Fibroblast of skin of back (primary cell): ENCODE results near the gene USP32.
"Not testable (repeated sequence)": the region's sequence is repeated elsewhere in the genome, so short reads cannot be mapped to it uniquely, and the experiment has no call there.

ENCODE experiments used
- DNase-seq: peaks from one replicate; pipeline ENCODE4 v3.0.0-alpha.2; 2013

USP32 gene

DNA sequence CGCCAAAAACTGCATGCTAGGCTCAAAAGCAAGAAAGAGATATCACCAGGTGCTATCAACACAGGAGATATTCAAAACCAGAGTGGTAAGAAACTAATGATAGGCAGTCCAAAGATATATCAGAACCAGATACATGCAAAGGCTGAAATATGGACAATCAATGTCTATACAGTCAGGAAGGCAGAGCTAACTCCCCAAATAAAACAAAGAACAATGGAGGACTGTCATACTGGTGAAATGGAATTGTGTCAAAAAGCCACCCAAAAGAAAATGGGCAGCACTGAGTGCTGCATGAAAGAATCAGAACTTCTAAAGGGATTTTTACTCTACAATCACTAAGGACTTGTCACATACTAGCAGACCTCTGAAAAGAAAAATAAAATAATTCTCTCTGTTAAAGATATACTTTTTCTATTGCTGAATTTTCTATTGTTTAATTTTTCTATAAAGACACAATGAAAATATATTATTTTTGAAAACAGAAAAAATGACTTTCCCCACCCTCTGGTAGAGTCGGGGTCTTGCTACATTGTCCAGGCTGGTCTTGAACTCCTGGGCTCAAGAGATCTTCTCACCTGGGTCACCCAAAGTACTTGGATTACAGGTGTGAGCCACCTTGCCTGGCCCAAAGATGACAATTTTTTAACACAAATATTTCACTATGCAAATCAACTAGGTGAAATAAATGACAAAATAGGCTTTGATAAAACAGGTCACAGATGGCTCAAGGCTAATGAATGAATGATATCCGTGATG lies 98.2 kb downstream of the USP32 start:
- no peak for DNase-seq

DNA sequence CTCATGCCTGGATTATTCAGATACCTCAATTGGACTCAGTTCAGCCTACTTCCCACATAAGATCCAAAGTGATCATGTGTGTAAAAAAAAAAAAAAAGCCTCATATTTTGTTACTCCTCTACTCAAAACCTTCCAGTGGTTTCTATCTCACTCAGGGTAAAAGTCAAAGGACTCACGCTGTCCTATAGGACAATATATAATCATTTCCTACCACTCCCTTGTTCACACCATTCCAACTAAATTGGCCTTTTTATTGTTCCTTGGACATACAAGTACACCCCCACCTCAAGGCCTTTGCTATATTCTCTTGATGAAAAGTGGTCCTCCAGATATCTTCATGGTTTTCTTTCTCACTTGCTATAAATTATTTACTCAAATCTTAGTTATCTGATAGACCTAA lies 99.2 kb downstream of the USP32 start:
- no peak for DNase-seq

DNA sequence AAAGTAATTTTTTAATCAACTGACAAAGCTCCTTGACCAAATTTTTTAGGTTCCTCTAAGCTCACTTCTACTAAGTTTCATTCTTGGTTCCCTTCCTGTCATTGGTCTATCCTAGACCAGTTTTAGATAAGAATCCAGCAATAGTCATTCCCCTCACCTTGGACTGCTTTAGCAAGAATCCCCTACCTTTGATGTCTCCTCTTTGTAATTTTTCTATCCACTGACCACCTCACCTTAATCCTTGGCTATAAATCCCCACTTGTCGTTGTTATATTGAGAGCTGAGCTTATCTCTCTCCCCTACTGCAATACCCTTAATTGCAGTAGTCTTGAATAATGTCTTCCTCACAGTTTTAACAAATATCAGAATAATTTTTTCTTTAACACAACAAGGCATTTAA lies 107.2 kb downstream of the USP32 start:
- DNase-seq = no peak

DNA sequence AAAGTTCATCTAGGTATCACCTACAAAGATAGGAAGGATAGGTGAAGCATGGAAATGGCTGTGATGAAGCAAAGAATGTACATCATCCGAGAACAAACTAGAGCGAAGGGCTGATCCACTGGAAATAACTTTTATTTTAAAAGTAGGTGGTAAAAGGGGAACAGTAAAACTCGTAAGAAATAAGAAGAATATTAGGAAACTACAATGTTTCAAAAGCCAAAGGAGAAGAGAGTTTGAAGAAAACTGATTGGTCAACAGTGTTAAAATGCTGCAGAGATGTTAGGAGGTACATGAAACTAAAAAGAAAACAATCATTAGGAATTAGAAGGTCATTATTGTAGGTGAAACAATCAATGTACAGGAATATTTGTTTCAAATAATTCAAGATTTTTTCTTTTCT lies 108.1 kb downstream of the USP32 start:
- DNase-seq = no peak

DNA sequence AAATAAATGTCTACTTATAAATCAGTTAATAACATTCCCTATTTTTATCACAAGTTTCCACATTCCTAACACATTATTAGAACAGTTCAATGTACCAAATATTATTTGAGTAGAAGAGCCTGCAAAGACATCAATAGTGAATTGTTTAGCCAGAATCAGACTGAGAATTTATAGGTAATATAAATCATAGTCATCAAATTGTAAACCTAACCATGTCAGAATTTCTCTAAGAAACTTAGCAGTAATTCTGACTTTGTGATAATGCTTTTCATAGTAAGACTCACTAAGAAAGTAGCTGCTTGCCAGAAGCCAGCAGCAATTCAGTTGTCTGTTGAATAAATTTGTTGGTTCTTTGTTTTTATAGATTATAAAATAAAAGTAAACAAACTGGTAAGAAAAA lies 111.3 kb downstream of the USP32 start:
- no peak for DNase-seq

DNA sequence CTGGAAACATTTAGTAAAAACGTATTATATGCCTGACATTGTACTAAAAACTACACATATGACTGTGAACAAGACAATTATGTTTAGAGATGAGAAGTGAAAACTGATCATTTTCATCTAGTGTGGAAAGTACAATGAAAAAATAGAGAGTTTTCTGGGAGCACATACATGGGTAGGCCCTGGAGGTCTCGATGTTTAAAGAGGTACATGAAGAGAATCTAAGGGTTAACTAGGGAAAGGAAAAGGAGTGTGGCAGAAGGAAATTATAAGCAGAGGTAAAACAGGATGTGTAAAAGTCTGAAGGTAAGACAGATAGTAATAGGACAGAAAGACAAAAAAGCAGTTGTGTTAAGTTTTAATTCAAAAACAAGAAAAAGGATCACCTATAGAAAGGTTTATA lies 113.7 kb downstream of the USP32 start:
- DNase-seq = no peak

DNA sequence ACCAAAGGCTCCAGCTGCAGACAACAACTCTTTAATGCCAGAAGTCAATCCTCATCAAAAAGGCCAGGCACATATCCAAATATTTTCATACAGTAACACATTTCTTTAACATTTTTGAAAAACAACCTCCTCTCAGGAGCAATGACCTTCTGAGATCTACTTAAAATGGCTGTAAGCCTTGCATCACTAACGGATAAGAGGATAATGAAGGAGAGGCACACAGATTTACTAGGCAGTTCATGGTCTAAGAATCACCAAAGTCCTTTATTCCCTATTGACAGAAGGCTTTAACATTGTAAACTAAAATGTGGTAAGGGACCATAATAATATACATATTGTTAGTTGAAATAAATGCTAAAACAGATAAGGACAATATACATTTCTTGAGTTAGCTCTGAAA lies 114.7 kb downstream of the USP32 start:
- DNase-seq = no peak

DNA sequence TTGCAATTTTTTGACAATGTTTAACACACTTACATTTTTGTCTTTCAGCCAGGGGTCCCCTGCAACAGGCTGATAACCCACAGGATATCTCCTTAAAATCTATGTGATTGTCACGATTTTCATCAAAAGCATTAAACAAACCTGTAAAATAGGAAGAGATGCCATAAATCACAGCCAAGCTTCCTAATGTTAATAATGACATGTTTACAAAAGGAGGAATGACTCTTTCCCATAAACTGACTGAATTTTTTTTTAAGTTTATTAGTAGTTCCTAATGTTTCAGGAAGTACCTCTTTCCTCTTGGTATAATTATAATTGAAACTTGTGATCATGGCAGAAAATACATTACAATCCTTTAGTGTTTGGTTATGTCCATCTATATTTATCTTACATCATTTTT lies 122.5 kb downstream of the USP32 start:
- no peak for DNase-seq

DNA sequence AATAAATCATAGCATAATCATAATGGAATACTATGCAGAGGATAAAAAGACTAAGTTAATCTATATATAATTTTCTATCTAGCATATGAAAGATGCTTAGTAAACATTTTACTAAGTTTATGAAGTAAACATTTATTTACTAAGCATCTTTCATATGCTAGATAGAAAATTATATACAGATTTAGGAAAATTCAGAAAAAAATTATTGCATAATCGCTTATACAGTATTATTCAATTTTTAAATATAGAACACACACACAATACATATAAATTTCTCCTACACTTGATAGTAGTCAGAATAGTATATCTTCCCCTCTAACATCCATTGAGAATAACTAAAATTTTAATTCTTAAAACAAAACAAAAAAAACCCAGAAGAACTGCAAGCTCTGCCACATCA lies 131.4 kb downstream of the USP32 start:
- no peak for DNase-seq

DNA sequence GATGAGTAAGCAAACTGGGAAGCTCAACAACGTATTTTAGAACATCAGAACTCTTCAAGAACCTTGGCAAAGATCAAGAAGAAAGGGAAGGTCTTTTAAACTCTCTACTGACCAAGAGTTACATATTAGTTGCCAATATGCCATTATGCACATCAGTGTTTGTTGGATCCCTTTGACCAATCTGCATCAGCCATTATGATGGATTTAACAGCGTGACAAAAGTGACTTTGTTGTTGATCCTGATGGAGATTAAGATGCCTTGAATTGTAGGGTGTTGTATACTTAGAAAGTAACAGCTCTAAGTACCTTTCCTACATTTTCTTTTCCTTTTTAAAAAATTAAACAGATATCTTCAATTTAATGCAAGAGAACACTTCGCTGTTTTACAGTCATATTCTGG lies 133.6 kb downstream of the USP32 start:
- no peak for DNase-seq

DNA sequence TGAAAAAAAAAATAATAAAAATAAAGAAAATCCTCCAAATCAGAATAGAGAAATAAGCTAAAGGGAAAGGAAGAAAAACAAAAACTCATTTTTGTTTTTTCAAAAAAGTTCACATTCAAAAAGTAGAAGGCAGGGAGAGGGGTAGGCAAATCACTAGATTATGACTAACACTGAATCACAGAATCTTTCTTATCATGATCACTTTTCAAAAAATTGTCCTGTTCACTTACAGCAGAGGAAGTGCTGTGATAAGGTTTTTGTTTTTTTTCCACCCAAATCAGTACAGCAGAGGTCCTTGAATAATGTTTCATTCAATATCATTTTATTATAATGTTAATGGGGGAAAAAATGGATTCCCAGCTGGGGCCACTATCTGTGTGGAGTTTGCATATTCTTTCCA lies 135.8 kb downstream of the USP32 start:
- peak; percentile 30 for DNase-seq

DNA sequence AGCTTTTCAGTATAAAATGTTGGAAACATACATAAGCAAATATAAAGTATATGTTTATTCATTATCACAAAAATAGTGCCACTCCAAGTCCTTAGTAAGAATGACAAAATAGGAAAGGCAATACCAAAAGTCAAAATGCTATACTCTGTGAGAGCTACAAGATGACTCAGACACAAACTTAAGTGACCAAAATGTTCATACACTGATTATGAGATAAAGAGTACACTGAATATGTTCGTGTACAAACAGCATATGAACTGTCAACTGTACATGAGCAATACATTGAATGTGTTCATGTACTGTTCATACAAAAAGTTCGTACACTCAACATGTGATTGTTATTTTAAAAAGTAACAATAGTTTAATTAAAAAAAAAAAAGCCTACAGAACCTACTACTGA lies 138.9 kb downstream of the USP32 start:
- no peak for DNase-seq

DNA sequence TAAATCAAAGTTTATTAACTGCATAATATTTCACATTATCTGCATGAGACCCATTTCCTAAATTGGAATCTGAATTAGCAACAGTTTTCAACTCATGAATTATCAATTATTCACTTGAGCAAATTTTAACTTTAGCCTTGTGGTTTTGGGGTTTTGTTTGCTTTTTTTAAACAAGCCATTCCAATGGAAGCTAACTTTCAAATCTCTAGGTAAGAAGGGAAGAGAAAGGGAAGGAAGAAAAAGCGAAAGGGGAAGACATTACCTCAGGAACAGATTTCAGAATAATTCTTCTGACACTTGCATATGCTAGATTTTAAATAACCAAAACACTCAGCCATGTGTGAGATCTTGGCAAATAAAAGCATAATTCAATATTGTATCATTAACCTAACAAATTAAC lies 139.5 kb downstream of the USP32 start:
- DNase-seq = no peak

DNA sequence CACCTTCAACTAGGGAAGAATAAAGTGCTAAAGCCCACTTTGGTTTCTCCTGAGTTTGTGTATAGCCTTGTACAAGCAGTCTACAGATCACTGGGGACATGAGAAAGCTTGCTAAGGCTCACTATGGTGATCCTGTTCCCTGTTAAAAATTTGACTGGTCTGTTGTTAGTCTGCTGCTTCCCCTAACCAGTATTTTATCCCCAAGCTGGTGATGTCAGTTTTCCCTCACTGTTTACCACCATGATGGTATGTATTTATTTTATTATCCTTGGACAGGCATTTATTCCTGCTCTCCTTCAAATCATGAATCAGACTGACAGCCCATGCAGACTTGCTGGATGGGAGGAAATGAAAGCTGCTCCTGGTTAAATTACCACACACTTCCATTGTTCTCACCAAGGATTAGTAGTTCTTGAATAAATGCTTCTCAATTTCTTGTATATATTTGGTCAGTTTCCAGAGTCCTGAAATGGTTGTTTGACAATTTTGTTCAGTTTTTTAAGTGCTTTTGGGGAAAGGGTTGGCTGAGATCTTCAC lies 142.6 kb downstream of the USP32 start:
- peak; percentile 14 for DNase-seq

DNA sequence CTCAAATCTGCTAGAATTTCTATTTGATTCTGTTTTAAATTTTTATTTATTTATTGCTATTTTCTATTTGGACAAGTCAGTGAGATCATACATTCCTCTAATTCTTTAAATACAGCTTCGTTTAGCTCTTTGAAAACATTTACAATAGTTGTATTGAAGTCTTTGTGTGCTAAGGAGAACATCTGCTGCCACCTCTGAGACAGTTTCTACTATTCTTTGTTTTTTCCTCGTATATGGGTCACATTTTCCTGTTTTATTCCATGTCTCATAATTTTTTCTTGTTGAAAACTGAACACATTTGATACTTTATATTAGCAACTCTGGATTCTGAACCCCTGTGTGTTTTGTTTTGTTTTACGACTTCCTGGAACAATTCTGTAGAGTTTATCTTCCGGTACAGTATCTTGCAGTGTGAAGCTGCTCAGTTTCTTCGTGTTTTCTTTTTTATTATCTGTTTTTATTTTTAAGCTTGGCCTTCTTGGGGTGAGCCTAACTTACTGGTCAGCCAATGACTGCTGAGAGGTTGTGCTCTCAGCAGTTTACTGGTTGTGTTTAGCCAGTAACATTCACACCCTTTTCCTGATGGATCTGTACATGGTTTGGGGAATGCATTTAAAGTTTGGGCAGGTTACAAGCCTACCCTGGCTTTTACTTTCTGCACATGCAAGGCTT lies 143.2 kb downstream of the USP32 start:
- no peak for DNase-seq

DNA sequence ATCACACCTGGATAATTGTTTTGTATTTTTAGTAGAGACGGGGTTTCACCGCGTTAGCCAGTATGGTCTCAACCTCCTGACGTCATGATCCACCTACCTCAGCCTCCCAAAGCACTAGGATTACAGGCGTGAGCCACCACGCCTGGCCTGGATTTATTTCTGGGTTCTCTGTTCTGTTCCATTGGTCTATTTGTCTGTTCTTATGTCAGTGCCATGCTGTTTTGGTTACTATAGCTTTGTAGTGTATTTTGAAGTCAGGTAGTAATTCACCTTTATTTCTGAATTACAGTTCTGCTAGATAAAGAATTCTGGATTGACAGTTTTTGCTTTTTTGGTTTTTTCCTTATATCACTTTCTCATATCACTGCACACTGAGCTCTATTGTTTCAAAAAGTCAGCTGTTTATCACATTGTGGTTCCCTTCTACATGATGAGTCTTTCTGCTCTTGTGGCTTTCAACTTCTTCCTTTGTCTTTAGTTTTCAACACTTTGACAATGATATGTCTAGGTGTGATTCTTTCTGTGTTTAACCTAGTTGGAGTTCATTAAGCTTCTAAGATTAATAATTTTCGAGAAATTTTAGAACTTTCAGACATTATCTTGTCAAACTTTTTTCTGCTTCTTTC lies 144.0 kb downstream of the USP32 start:
- no peak for DNase-seq

DNA sequence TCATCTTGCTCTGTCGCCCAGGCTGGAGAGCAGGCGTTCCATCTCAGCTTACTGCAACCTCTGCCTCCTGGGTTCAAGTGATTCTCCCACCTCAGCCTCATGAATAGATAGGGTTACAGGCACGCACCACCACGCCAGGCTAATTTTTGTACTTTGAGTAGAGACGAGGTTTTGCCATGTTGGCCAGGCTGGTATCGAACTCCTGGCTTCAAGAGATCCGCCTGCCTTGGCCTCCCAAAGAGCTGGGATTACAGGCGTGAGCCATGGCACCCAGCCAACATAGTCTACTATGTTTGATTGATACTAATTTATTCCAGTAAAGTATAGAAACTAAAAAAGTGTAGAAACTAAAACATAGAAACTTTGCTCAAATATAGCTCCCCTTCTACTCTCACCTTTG lies 147.3 kb downstream of the USP32 start:
- no peak for DNase-seq

DNA sequence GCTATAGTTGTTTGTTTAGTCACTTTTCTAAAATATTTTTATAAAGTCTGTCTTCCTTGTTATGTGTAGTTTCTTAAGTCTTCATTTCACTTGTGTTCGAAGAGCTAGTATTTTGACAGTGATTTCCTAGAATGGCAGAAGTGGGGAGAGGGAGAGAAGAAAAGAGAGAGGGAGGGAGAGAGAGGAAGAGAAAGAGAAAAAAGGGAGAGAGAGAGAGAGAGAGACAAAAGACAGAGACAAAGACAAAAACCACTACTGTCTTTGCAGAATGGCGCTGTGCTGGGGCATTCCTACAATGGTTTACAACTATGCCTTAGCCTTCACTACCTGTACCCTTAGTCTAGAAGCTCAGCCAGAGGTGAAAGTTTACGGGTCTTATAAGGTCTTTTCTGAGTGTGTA lies 151.6 kb downstream of the USP32 start:
- no peak for DNase-seq

DNA sequence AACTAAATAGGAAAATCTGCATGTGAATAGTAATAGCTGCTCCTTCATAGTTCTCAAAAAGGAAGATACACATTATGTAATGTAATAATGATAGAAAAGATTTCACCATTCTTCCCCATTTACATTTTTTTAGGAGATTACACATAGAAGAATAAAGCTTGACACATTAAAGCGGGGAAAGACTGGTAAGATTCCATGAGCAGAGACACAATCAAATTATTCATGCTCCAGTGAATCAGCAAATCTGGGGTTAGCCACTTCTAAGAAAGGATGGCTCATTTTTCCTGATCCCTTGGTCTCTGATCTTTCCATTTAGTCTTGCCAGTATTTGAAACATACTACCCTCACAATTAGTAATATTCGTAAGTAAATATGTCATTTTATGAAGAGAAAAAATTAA lies 160.2 kb downstream of the USP32 start:
- no peak for DNase-seq

DNA sequence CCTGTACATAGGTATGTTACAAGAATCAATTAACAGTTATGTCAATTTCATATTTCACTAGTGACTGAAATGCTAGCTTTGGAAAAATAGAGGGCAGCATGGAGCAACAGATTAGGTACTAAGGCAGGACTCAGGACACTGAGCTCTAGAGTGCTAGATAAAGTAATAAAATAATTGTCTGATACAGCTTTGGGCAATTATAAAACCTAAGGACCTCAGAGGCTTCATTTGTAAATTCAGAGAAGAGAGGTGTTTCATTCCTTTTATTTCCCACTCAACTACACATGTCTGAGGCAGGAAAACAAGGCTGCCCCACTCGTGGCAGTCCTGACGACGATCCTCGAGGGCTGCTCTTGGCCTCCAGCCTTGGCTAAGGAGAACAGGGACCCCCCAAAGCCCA lies 160.7 kb downstream of the USP32 start:
- peak; percentile 33 for DNase-seq

DNA sequence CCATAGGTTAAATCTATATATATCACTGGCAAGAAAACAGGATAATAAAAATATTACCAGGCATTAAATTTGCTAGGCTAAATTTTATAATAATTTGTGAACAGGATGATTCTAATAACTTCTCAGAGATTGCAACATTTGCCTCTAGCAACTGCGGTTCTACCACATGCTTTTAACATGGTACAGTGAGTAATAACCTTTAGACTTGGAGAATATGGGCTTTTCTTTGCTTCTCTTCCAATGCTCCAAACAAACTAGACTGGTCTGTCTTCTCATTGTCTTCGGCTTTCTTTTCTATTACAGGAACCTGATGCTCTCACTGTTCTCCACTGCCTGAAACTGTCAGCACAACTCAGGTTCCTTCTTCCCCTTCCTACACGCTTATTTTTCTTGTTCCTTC lies 161.6 kb downstream of the USP32 start:
- DNase-seq = no peak

DNA sequence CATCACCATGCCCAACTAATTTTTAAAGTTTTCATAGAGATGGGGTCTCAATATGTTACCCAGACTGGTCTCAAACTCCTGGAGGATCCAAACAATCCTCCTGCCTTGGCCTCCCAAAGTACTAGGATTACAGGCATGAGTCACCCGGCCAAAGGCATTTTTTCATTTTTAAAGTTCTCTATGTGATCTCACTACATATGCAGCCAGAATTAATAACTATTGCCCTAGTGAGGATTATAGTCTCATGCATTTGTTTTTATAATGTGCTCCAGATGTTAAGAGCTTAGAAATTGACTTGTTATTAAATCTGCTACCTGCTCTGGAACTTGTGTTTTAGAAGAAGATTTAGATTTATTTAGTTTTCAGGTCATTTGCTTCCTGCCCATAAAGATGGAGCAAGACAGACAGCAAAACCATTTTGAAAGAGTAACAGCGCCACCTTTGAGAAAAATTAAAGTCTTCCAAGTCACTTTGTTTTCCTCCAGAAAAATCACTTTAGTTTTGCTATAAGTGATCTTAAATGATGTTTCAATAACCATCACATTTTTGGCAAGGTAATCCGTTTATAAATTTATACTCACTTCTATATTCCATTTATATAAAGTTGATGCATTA lies 162.6 kb downstream of the USP32 start:
- peak; percentile 59 for DNase-seq

DNA sequence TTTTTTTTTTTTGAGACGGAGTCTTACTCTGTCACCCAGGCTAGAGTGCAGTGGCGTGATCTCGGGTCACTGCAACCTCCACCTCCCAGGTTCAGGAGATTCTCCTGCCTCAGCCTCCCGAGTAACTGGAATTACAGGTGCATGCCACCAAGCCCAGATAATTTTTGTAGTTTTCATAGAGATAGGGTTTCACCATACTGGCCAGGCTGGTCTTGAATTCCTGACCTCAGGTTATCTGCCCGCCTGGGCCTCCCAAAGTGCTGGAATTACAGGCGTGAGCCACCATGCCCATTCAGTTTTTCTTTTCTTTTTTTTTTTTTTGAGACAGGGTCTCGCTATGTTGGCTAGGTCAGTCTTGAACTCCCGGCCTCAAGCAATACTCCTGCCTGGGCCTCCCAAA lies 164.7 kb downstream of the USP32 start:
- DNase-seq = not testable (repeated sequence)
